ENCODE data around the gene KDM2B. TPM values are rescaled to one million over a fixed set of nuclear protein-coding genes. Genes with fewer than 3 reads are reported as not detected.
A peak's percentile ranks its signal among the peaks of the same experiment; 100 is the strongest.

Gene KDM2B
- total and polyA plus RNA-seq, 10 of the 15 experiments (the other 5 are each of a cell fraction or from before 2014, with no cell fraction given): 13.6 to 124 (median 40.4) TPM

GRCh38 chr12:121530600-121531355 lies 50.0 kb downstream of the KDM2B start (continued):
- no peak for TF ChIP-seq BCLAF1 (IDR thresholded peaks at IDR 0.05)
- TF ChIP-seq CHD2 (IDR thresholded peaks at IDR 0.05; ENCODE audit: borderline replicate concordance, low read depth, low read length): no peak
- TF ChIP-seq NFYA (IDR thresholded peaks at IDR 0.05; ENCODE audit: borderline replicate concordance, low read depth, low read length): no peak
- TF ChIP-seq CEBPZ (IDR thresholded peaks at IDR 0.05; ENCODE audit: low read depth, low read length): no peak
- TF ChIP-seq EGR1 (IDR thresholded peaks at IDR 0.05; ENCODE audit: borderline replicate concordance in 1 of 2, low read depth in 2 of 2, low read length in 2 of 2): peak in 1 of 2 experiments; percentile 78; a peak in 2 of 3 replicates
- TF ChIP-seq SIX5 (IDR thresholded peaks at IDR 0.05; ENCODE audit: low read depth, low read length, severe bottlenecking): no peak
- TF ChIP-seq MYB (IDR thresholded peaks at IDR 0.05; ENCODE audit: borderline replicate concordance, low read depth, low read length): no peak
- TF ChIP-seq ZBTB11 (CRISPR knock-in tag; IDR thresholded peaks at IDR 0.05): no peak
- no peak for TF ChIP-seq BACH1 (IDR thresholded peaks at IDR 0.05; ENCODE audit: borderline replicate concordance)
- TF ChIP-seq ESRRA (IDR thresholded peaks at IDR 0.05; ENCODE audit: low read length): no peak
- peak; percentile 60; the same call in 1 of the 2 replicates for TF ChIP-seq SPI1 (IDR thresholded peaks at IDR 0.05; ENCODE audit: borderline replicate concordance, insufficient read depth, low read depth, low read length)
- no peak for TF ChIP-seq MTA2 (IDR thresholded peaks at IDR 0.05; ENCODE audit: low read depth)
- no peak for TF ChIP-seq CHD4 (IDR thresholded peaks at IDR 0.05)
- no peak for TF ChIP-seq SUZ12 (IDR thresholded peaks at IDR 0.05; ENCODE audit: unreplicated experiment)
- no peak for TF ChIP-seq BCL11A (IDR thresholded peaks at IDR 0.05; ENCODE audit: low read depth, low read length)
- TF ChIP-seq HCFC1 (IDR thresholded peaks at IDR 0.05; ENCODE audit: low read length): no peak
- TF ChIP-seq ATF2 (IDR thresholded peaks at IDR 0.05; ENCODE audit: low read length): no peak
- no peak for TF ChIP-seq RELA (IDR thresholded peaks at IDR 0.05; ENCODE audit: borderline replicate concordance, partially characterized antibody)

Data from GM12878 (cell line).